ENCODE results near the gene HEATR5B.

DNA sequence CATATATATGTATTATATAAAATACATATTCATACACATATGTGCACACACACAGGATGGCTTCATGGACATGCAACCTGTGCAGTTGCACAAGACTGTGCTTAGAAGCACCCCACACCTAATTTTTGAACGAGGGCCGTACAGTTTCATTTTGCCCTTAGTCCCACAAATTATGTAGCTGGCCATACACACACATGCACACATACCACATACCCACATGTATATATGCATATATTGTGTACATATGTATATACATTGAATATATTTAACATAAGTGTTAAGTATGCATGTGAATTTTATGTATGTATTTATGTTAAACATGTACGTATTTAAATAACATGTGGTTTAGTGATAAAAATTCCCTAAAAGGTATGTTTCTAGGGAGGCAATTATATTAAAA is 18.4 kb upstream of the HEATR5B start:
- TF ChIP-seq, protein P1, sequence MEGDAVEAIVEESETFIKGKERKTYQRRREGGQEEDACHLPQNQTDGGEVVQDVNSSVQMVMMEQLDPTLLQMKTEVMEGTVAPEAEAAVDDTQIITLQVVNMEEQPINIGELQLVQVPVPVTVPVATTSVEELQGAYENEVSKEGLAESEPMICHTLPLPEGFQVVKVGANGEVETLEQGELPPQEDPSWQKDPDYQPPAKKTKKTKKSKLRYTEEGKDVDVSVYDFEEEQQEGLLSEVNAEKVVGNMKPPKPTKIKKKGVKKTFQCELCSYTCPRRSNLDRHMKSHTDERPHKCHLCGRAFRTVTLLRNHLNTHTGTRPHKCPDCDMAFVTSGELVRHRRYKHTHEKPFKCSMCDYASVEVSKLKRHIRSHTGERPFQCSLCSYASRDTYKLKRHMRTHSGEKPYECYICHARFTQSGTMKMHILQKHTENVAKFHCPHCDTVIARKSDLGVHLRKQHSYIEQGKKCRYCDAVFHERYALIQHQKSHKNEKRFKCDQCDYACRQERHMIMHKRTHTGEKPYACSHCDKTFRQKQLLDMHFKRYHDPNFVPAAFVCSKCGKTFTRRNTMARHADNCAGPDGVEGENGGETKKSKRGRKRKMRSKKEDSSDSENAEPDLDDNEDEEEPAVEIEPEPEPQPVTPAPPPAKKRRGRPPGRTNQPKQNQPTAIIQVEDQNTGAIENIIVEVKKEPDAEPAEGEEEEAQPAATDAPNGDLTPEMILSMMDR (IDR thresholded peaks at IDR 0.05; ENCODE audit: low read depth, low read length, poor library complexity, severe bottlenecking): no peak
- TF ChIP-seq EZH2phosphoT487 (IDR thresholded peaks at IDR 0.05; ENCODE audit: borderline replicate concordance, low read length): no peak
